HuH-7.5 (cell line): Measurements from ENCODE around the gene ZNF80.
"Not testable (repeated sequence)": the region's sequence is repeated elsewhere in the genome, so short reads cannot be mapped to it uniquely, and the experiment has no call there.

Experiments used
- DNase-seq: peaks from one replicate; pipeline ENCODE4 v3.0.0; 2011; ENCODE audit warnings: low spot score

ZNF80 gene

DNA sequence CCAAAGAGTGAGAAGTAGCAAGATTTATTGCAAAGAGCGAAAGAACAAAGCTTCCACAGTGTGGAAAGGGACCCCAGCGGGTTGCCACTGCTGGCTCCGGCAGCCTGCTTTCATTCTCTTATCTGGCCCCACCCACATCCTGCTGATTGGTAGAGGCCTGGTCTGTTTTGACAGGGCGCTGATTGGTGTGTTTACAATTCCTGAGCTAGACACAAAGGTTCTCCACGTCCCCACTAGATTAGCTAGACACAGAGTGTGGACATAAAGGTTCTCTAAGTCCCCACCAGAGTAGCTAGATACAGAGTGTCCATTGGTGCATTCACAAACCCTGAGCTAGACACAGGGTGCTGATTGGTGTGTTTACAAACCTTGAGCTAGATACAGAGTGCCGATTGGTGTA is at the start of gene ZNF80:
ZNF80 (minus strand) TSS at position 101 of the 400 bp plus-strand sequence. CDS start 504 bp downstream, outside the sequence.
- DNase-seq, result not testable (repeated sequence)

- no peak for DNase-seq
Measured at GRCh38 chr3:114286266-114286665, 48.9 kb upstream of the ZNF80 start.

DNA sequence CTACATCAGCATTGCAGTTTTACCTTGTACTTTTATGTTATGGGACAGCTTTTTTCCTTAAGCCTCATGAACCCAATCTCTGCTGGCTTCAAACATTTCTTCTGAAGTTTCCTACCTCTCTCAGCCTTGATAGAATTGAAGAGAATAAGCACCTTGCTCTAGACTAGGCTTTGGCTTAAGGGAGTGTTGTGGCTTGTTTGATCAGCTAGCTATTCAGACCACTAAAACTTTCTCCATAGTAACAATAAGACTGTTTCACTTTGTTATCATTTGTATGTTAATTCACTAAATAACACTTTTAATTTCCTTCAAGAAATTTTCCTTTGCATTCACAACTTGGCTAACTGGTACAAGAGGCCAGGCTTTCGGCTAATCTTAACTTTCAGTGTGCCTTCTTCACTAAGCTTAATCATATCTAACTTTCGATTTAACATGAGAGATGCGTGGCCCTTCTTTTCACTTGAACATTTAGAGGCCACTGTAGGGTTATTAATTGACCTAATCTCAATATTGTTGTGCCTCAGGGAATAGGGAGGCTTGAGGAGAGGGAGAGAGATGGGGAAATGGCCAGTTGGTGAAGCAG is 48.4 kb upstream of the ZNF80 start:
- no peak for DNase-seq

DNA sequence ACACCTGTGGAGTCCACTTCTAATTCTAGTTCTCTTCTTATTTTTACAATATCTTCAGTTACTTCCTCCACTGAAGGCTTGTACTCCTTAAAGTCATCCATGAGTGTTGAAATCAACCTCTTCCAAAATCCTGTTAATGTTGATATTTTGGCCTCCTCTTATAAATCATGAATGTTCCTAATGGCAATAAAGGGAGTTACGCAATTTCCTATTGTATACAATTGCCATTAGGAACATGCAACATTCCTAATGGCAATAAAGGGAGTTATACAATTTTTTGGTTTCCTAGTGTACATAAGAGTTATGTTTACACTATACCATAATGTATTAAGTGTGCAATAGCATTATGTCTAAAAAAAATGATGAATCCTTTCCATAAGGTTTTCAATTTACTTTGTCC is 47.3 kb upstream of the ZNF80 start:
- no peak for DNase-seq

DNA sequence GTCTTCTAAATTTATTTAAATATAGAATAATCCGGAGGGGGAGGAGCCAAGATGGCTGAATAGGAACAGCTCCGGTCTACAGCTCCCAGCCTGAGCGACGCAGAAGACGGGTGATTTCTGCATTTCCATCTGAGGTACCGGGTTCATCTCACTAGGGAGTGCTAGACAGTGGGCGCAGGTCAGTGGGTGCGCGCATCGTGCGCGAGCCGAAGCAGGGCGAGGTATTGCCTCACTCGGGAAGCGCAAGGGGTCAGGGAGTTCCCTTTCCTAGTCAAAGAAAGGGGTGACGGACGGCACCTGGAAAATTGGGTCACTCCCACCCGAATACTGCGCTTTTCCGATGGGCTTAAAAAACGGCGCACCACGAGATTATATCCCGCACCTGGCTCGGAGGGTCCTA is 39.5 kb upstream of the ZNF80 start:
- not testable (repeated sequence) for DNase-seq

DNA sequence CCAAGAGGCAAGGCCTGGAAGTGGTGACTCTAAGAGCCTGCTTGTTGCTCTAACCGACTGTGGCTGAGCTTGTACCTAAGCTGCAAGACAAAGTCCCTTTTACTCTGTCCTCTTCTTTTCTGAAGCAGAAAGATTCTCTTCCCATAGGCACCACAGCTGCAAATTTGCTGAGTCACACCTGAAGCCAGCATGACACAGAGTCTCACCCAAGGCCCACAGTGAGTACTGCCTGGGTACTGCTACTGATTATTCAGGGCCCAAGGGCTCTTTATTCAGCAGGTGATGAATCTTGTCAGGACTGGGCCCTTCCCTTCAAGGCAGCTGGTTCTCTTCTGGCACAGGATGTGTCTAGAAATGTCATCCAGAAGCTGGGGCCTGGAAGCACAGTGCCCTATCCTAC is 37.6 kb upstream of the ZNF80 start:
- DNase-seq, result no peak

DNA sequence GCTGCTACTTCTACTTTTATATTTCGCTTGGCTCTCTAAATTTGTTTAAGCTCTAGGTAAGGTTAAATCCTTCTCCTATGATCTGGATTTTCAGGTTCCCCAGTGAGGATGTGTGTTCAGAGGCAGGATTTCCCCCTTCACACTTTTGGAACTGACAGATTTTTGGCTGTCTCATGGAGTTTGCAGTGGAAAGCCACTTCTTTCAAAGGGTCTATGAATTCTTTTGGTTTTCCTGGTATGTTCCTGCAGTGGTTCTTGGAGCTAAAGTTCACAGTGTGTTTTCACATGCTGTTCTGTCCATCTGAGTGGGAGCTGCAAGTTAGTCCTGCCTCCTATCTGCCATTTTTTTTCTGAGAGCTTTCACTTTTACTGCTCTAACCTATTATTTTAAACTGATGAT is 34.9 kb upstream of the ZNF80 start:
- DNase-seq, result no peak

DNA sequence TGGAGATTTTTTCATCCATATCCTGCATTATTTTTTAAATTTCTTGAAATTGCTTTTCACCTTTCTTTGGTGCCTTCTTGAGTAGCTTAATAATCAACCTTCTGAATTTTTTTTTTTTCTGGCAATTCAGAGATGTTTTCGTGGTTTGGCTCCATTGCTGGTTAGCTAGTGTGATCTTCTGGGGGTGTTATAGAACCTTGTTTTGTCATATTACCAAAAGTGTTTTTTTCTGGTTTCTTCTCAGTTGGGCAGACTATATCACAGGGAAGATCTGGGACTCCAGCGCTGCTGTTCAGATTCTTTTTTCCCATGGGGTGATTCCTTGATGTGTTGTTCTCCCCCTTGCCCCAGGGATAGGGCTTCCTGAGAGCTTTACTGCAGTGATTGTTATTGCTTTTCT is 32.6 kb upstream of the ZNF80 start:
- DNase-seq, result no peak

- DNase-seq, result no peak
Measured at GRCh38 chr3:114260152-114260551, 22.8 kb upstream of the ZNF80 start.

GRCh38 chr3:114259566-114259965 is 22.2 kb upstream of the ZNF80 start:
- DNase-seq, result no peak

DNA sequence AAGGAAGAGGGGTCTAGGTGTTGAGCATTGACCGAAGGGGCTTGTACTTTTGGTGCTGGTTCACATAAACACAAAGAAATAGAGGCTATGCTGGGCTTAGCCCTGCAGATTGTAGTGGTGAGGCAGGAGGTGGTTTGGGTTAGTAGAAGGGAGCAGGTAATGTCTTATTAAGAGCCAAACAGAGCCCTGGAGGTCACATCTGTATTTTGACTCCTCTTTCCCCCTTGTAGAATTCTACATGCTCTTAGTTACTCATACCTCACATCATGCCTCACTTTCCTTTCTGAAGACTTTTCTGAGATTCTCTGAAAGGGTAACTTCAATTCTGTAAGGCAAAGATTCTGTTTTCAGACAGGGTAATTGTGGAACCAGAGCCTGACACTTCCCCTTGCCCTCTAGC is 16.1 kb upstream of the ZNF80 start:
- DNase-seq, result no peak

DNA sequence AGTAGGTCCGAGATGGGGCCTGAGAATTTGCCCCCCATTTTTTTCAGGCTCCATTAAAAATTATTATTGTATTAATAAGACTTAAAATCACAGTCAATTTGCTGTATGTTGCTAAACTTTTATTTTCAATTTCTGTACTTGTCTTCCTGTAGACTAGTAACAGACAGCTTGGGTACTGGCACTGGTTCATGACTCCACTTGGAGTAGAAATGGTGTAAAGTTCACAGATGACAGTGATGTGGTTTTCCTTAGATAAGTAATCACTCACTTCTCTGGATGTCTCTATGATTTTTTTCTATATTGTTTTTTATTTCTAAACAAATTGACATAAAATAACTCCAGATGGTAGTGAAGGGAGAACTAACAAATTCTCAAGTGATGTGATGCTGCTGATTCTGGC is 15.6 kb upstream of the ZNF80 start:
- DNase-seq, result no peak

DNA sequence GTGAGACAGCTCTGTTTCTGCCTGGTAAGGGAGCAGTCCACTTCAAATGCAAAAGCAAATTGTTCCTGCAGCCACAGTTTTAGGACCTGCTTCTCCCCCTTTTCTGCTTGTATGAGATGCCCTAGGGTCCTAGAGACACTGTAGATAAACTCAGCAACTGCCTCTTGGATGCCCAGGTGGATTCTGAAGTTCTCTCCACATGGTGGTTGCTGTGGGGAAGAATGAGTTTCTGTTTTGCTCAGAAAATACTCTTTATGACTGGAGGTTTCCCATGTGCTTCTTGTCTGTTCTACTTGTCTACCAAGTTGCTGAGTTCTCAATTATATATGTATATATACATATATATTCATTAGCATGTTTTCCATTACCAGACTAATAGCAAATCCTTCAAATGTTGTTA is 5.6 kb upstream of the ZNF80 start:
- DNase-seq, result no peak

DNA sequence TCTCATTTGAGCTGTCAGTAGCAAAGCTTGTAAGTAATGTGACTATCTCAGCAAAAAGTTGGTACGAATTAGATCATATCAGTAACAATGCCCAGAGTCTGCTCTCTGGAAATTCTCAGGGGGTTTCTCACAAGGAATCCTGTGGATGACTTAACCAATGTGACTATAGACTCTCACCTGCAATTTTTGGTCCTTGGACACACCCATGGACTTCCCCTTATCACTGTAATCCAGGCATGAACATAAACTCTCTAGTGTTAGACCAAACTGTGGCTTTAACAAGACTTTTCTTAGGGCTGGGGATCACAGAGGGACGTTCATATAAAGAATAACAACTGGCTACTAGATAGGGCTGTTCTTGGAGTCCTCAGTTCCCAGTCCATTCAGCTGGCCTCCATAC is 3.9 kb upstream of the ZNF80 start:
- DNase-seq, result no peak

- not testable (repeated sequence) for DNase-seq
Measured at GRCh38 chr3:114238146-114238785, 888 bp upstream of the ZNF80 start.

GRCh38 chr3:114235431-114235830 is 1.9 kb downstream of the ZNF80 start:
- no peak for DNase-seq

DNA sequence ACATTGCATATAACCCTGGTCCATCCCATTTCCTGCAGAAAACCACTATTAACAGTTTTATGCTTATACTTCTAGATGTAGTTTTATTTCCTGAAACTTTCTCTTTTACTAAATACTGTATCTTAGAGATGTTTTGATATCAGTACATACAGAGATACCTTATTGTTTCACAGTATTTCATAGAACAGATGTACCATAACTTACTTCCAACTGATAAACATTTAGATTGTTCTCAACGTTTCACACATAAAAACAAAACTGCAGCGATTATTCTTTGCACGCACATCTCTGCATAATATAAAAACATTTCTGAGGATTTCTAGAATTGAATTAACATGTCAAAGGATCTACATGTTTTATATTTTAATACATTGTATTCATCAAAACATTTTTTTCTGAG is 2.6 kb downstream of the ZNF80 start:
- no peak for DNase-seq

DNA sequence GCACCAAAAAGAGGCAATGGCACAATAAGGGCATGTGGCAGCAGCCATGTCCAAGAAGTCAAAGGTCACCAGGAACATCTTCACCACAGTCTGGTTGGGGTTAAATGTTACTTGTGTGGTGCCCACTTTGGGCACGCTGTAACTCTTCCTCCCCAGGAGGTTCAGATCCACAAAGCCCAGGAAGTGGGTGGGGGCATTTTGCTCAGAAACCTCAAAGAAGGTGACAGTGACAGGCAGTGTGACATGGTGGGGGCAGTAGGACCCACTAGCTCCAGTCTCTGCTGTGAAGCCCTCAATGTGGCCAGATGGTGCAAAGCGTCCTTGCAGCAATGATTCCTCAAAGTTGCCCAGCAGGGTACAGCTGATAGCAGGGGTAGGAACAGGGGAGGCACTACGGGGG is 5.8 kb downstream of the ZNF80 start:
- DNase-seq, result no peak

DNA sequence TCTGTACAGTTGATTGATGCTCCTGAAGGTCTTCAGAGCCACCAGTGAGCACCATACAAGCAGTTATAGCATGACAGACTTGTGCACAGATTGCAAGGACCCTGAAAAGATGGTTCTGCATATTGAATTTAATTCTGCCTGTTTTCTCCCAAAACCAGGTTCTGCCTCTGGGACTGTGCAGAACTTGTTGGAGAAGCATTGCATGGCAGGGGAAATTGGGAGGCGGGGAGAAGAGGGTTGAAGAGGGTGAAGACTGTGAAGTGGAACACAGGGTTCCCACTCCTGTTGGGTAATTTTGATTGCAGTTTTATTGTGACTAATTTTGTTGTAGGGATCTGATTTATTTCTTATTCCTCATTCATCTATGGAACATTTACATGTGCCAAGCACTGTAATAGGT is 10.3 kb downstream of the ZNF80 start:
- no peak for DNase-seq

GRCh38 chr3:114226313-114226712 is 11.1 kb downstream of the ZNF80 start:
- DNase-seq, result no peak

DNA sequence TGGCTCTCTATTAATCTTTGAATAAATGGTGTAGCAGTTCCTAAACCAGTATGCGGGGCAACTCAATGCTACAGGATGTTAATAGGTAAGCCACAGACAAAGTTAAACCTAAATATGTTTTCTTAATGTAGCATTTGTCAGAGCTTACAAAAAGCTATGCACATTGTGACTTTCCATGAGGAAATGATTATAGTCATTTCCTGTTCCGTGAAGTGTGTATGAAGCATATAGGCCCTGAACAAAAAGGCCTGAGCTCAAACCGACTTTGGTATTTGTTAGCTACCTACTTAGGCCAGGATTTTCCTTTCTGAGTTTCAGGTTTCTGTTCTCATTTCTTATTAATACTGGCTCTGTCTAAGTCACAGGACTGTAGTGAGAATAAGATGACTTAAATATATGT is 14.2 kb downstream of the ZNF80 start:
- DNase-seq, result no peak

DNA sequence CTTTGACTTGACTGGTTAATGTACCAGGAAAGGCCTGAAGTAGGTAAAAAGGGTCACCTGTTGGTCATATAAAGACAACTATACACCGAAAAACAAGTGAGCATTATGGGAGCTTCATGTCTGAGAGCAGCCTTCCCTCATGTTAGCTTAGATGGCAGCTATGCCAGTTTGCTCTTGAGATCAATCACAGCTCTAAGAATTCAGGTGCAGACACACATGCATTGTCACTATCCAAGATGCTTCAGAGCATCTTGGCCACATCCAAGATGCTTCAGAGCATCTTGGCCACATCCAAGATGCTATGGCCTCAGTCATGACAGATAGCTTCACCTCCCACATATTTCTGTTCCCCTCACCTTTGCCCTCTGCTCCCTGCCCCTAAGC is 15.5 kb downstream of the ZNF80 start:
- no peak for DNase-seq

- no peak for DNase-seq
Measured at GRCh38 chr3:114221165-114221880, 16.1 kb downstream of the ZNF80 start.

- DNase-seq, result no peak
Measured at GRCh38 chr3:114219741-114220140, 17.6 kb downstream of the ZNF80 start.
